DMS114 treated with DMSO at 0.1 percent for 48 hours (cell line): ENCODE data around the gene PCYT1A.
"Not testable (repeated sequence)": the region's sequence is repeated elsewhere in the genome, so short reads cannot be mapped to it uniquely, and the experiment has no call there.

ENCODE experiments used
- DNase-seq: peaks from one replicate; lab custom pipeline; 2025; ENCODE audit not compliant: unreplicated experiment; lab: John Stamatoyannopoulos, UW

Gene PCYT1A

DNA sequence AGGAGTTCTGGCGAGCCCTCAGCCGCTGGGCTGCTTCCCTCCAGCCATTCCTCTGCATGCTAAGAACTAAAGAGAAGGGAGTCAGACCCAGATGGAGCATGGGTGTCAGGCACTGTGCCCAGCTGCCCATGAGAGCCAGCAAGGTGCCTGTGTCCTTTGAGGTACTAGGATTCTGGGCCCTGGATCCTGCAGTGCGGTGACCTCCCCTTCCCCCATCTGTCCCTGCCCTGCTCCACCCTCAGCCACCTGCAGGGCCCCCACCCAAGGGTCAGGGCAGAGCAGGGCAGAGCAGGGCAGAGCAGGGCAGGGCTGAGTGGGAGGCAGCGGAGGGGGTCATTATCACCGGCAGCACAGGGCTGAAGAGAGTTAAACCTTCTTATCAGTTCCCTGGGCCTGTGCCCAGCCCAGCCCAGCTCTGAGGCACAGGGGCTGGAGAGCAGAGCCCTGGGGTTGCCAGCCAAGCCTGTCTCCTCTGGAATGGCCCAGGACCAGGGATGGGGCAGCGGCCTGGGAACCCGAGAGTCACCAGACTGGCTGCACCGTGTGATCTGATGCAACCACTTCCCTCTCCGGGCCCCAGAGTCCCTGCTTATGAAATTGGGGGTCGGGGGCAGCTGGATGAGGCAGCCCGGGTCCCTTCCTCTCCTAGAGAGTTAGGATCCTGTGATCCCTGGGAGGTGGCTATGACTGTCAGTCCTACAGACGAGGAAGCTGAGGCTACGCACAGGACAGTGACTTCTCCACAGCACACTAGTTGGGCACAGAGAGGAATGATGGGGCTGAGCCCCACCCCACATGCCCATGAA lies 93.6 kb downstream of the PCYT1A start:
- DNase-seq = no peak

DNA sequence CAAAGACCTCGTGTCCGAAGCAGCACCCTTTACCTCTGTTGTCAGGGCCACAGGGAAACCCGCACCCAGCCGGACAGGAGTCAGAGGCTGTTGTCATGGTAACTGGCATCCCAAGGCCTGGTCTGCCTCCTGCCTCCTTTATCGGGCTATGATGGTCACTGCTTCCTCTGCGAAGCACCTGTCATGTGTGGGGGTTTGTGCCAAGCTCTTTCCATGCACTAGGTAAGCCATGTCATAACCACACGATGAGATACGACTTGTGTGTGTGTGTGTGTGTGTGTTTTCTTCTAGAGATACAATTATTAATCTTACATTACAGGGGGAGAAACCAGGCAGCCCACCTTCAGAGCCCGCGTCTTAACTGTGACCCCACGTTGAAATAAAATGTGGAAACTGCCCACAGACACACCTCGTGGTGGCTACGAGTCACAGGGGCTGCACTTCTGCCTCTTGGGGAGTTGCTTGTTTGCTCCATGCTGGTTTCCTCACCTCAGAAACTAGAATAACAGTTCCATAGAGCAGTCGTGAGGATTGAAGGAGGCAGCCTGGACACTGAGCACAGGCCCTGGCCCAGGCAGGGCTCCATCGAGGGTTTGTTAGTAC lies 94.3 kb downstream of the PCYT1A start:
- no peak for DNase-seq

DNA sequence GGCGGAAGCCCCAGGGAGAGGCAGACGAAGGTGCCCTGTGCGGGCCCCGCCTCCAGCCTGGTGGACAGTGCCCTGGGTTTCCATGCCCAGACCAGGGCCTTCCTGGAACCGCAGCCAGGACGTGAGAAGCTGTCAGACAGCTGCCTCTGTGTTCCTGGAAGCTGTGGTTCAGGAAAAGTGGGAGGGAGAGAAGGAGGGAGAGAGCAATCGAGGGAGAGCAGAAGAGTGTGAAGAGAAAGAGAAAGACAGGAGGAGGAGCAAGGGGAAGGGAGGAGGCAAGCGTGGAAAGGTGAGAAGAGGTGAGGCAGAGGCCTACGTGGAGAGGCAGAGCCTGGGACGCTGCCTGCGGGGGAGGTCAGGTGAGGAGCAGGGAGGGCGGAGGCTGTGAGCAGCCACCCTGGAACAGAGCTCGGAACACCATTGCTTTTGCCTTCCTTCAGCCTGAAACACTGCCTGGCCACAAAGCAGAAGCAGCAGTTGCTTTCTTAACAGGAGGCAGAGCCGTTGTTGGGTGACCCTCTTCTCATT lies 94.9 kb downstream of the PCYT1A start:
- no peak for DNase-seq

DNA sequence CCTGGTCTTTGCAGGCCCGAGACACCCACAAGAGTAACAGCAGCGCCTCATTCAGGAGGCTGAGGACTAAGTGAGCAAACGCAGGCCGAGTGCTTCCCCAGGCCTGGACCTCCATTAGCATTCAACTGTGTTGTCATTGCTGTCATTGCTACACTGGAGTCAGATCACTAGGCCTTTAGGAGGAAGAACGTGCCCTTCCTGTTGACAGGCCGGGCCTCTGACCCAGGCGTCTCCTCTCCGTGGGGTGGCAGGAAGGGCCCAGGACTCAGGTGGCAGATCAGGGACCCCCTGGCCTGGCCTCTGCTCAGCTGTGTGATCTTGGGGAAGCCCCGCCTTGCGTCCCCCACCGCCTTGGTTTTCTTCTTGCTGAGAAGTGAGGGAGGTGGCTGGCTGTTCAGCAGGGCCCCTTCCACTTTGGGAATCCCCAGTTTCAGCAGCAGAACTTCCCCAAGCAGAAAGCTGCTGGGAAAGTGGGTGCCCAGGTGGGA lies 95.4 kb downstream of the PCYT1A start:
- DNase-seq = no peak

DNA sequence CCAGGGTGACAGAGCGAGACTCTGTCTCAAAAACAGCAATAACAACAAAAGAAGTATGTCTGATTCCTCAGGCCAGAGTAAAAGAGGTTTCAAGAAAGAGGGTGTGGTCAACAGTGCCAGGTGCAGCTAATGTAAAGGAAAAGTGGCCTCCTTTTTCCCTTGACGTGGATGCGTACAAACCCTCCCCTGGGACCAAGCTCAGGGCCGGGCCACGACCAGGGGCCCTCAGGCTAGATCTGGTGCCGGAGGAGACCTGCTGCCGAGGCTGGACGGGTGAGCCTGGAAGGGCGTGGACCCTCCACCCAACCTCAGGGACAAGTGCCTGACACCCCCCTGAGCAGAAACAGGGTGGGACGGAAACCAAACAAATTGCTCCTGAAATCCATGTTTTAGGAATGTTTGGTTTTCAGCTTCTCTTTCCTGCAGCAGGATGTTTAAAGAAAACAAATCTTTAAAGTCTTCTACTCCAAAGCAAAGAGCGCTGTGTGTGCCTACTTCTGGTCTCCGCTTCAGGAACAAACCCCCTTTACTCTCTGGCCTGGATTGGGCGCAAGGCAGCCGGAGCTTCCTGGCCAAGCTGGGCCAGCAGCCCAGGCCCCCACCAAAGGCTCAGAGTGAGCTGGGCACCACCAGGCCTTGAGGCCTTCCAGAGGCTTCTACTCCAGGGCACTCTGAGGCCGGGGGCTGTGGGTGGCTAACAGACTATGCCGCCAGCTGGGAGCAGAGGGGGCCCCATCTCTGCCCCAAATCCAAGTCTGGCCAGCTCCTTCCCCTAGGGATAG lies 97.8 kb downstream of the PCYT1A start:
- DNase-seq = no peak

DNA sequence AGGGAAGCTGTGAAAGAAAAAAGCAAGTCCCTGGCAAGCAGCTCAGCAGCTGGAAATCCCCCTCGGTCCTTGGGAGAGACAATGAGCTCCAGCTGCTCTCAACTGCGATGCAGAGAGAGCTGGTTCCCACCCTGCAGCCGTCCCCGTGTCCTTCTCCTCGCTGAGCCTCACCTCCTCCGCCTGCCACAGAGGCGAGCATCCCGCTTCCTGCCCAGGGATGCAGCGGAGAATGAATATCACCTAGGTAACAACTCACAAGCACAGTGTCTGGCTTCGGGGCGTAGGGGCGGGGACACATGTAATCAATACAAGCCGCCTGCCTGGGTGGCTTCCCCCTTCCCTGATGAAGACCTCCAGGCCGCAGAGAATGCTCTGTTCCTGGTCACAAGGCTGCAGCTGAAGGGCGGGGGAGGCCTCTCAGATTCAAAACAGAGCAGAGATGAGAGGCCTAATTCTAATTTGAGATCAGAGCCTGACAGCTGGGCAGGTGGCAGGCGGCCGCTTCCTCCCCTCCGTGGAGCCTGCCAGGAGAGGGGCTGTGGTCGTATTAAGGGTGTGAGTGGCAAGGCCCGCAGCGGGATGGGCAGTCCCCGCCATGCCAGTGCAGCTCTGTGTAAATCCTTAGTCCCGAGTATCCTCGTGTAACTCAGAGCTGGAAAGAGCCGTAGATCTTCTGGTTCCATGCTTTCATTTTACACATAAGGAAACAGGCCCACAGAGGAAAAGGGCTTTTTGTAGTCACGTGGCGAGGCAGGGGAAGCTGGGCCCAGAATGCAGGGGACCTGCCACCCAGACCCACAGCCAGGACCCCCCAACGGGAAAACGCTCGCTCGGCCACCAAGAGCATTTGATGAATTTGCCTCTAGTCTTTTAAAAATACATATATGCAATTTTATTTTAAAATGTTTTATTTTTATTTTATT lies 100.6 kb downstream of the PCYT1A start:
- no peak for DNase-seq

DNA sequence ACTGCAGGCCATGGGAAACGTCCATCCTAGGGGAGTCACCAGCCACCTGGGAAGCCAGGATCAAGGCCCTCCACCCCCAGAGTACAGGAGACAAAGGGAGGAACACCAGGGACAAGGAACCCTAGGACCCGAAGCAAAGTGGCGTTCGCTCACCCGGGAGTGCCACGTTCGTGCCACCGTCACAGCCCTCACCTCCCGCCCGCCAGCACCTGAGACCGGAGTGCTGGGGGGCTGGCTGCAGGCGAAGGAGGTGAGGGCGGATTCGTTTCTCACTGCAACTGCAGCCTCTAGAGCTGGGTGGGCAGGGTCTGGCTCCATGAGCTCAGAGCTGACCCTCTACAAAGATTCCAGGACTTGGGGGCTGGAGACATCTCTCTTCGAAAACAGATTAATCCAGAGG lies 102.6 kb downstream of the PCYT1A start:
- DNase-seq = no peak

DNA sequence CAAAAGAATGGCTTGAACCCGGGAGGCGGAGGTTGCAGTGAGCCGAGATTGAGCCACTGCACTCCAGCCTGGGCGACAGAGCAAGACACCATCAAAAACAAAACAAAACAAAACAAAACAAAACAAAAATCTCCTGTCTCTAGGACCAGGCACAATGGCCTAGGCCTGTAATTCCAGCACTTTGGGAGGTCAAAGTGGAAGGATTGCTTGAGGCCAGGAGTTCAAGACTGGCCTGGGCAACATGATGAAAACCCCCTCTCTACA lies 103.4 kb downstream of the PCYT1A start:
- not testable (repeated sequence) for DNase-seq

DNA sequence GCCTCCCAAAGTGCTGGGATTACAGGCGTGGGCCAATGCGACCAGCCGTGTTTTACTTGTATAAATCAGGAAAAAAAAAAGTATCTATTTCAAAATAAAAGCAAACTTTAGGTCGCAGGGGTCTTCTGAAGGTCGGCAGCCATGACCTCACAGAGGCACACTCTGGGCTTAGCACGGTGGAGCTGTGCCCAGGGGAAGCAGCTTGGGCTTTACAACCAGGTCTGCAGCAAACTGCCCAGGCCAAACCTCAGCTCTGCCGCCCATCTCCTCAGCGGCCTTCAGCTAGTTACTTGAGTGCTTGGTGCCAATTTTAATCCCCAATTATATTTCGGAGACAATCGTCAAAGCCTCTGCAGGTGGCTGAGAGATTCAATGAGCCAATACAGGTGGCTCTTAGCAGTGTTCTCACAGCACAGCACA lies 106.4 kb downstream of the PCYT1A start:
- DNase-seq = no peak

DNA sequence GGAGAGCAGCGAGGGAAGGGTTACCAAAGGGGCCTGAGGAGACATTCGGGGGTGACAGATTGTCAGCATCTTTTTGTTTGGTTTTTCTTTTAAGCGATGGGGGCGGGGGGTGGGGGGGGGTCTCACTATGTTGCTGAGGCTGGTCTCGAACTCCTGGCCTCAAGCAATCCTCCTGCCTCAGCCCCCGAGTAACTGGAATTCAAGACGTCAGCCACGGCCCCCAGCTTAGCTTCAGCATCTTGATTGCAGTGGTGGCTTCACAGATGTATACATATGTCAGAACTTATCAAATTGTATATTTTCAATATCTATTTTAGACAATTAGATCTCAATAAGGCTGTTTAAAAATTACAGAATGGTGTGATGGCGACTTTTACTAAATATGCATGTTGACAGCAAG lies 107.2 kb downstream of the PCYT1A start:
- DNase-seq = no peak
